HEK293T (cell line): ENCODE results near the gene SRRT.

Source experiments
- BHLHE40 ChIP-seq: fragments of 450-650 bp; IDR thresholded peaks from 2 replicates; pipeline ENCODE4 v1.6.1; 2016; ENCODE audit warnings: mild to moderate bottlenecking, moderate library complexity, borderline replicate concordance
- CTBP1 ChIP-seq: fragments of 450-650 bp; IDR thresholded peaks from 2 replicates; pipeline ENCODE4 v1.6.1; 2016; ENCODE audit warnings: borderline replicate concordance
- FOXA1 ChIP-seq: fragments of 450-650 bp; IDR thresholded peaks from 2 replicates; pipeline ENCODE4 v1.6.1; 2016; ENCODE audit warnings: mild to moderate bottlenecking
- FOXM1 ChIP-seq: fragments of 450-650 bp; IDR thresholded peaks from 2 replicates; pipeline ENCODE4 v1.6.1; 2017; ENCODE audit warnings: mild to moderate bottlenecking, borderline replicate concordance
- L3MBTL2 ChIP-seq: fragments of 450-650 bp; conservative IDR thresholded peaks from 2 replicates; pipeline ENCODE4 v1.6.1; 2016; ENCODE audit warnings: mild to moderate bottlenecking
- SP1 ChIP-seq: fragments of 450-650 bp; IDR thresholded peaks from 2 replicates; pipeline ENCODE4 v1.6.1; 2017
- SUZ12 ChIP-seq: fragments of 450-650 bp; IDR thresholded peaks from 2 replicates; pipeline ENCODE4 v1.6.1; 2016; ENCODE audit warnings: mild to moderate bottlenecking
- ZNF384 ChIP-seq: fragments of 450-650 bp; IDR thresholded peaks from 2 replicates; pipeline ENCODE4 v1.6.1; 2016

- TF ChIP-seq SUZ12 (no peak), FOXM1 (no peak), BHLHE40 (no peak), SP1 (no peak), L3MBTL2 (no peak), CTBP1 (no peak), FOXA1 (no peak), ZNF384 (no peak)
Observed at GRCh38 chr7:100933734-100934133, 58.8 kb downstream of the SRRT start.
